Mucosa of descending colon (tissue), 3 donors: ENCODE measurements around the gene SUSD6. TPM values are rescaled to one million over a fixed set of nuclear protein-coding genes. Genes with fewer than 3 reads are reported as not detected.

Experiments used
- ATAC-seq: fragments of 200-7000 bp; cut with Tn5 transposase; one replicate; pipeline ENCODE4 v1.9.1; 2020; ENCODE audit warnings: mild to moderate bottlenecking, moderate library complexity
- DNase-seq, 3 donors: peaks; one replicate each; pipeline ENCODE4 v3.0.0-alpha.2; 2020
- H3K36me3 ChIP-seq: fragments of 200-600 bp; one replicate; pipeline ENCODE4 v1.8.0; 2021; ENCODE audit warnings: low read depth, mild to moderate bottlenecking
- H3K4me1 ChIP-seq: fragments of 200-600 bp; one replicate; pipeline ENCODE4 v1.8.0; 2021; ENCODE audit warnings: low read depth, mild to moderate bottlenecking
- H3K4me3 ChIP-seq: fragments of 200-600 bp; one replicate; pipeline ENCODE4 v1.8.0; 2021; ENCODE audit warnings: mild to moderate bottlenecking
- H3K9me3 ChIP-seq: fragments of 200-600 bp; one replicate; pipeline ENCODE4 v1.8.0; 2021; ENCODE audit warnings: mild to moderate bottlenecking
- CTCF ChIP-seq: fragments of 200-600 bp; IDR thresholded peaks from one replicate; pipeline ENCODE4 v1.8.0; 2022; ENCODE audit warnings: antibody characterized with exemption, mild to moderate bottlenecking
- intact Hi-C, 2 donors: fragments of 100-400 bp; cut with DNase I in 1 of 2; cut with micrococcal nuclease in 1 of 2; formaldehyde crosslinking; loops; one replicate each; pipeline versions ENCODE4 v1.11.0 to v1.11.1; 2022; cut with DNase I, micrococcal nuclease
- total RNA-seq, 3 donors: library from RNA; stranded (reverse); fragmentation: NEBNext Ultra II Directional in 2 of 3; extraction: Animal tissue kit (Norgen Biotek cat#: 25700) in 2 of 3; gene quantifications; one replicate each; pipeline versions ENCODE4 v1.2.1 to v1.2.4, GENCODE V29; 2021 to 2023
- donor health status: DM: no; HTN: no; CAD: no; lungs with moderate emphysema.
- donor health status: DM: no; HTN: no; CAD: no.
- donor health status: DM: no; HTN: yes; CAD: no.

The SUSD6 gene
- total RNA-seq, 3 donors from 2014 or later = 56.3 to 98.3 (median 95.6) TPM

GRCh38 chr14:69683971-69684370 lies 72.6 kb downstream of the SUSD6 start:
- intact Hi-C loops = no loop called here
- TF ChIP-seq CTCF = no peak
- no peaks in the 10 kb centered on the region for H3K9me3 ChIP-seq
- peaks cover 11% of the 10 kb centered on the region for H3K4me1 ChIP-seq
- DNase-seq (no peak), ATAC-seq (no peak)
- H3K36me3 ChIP-seq = no peaks in the 10 kb centered on the region
- H3K4me3 ChIP-seq = no peak overlapping the region

GRCh38 chr14:69684461-69685217 lies 73.2 kb downstream of the SUSD6 start:
- Histone ChIP-seq H3K36me3 (no peaks in the 10 kb centered on the region), H3K4me1 (peaks cover 11% of the 10 kb centered on the region), H3K9me3 (no peaks in the 10 kb centered on the region), H3K4me3 (no peak overlapping the region)
- intact Hi-C loops = no loop called here
- ATAC-seq (peak; percentile 24), DNase-seq (no peak)
- no peak for TF ChIP-seq CTCF

- TF ChIP-seq CTCF = no peak
- intact Hi-C loops = no loop called here
- DNase-seq (no peak), ATAC-seq (peak; percentile 46)
- Histone ChIP-seq H3K4me3 (no peak overlapping the region), H3K9me3 (no peaks in the 10 kb centered on the region), H3K36me3 (no peaks in the 10 kb centered on the region), H3K4me1 (peaks cover 11% of the 10 kb centered on the region)
Measured at GRCh38 chr14:69685218-69685616, 73.8 kb downstream of the SUSD6 start.

- Histone ChIP-seq H3K4me1 (peaks cover 11% of the 10 kb centered on the region), H3K36me3 (no peaks in the 10 kb centered on the region), H3K4me3 (no peak overlapping the region), H3K9me3 (no peaks in the 10 kb centered on the region)
- ATAC-seq = peak; percentile 81
- no peak for TF ChIP-seq CTCF
- intact Hi-C loops = no loop called here
- peak; percentile 58 to 74 (median 60) for DNase-seq
Measured at GRCh38 chr14:69685716-69686115, 74.3 kb downstream of the SUSD6 start.

GRCh38 chr14:69687606-69688298 lies 76.4 kb downstream of the SUSD6 start:
- Histone ChIP-seq H3K4me3 (no peak overlapping the region), H3K9me3 (no peaks in the 10 kb centered on the region), H3K36me3 (no peaks in the 10 kb centered on the region), H3K4me1 (peaks cover 16% of the 10 kb centered on the region)
- intact Hi-C loops = no loop called here
- TF ChIP-seq CTCF = no peak
- DNase-seq (no peak), ATAC-seq (no peak)
